ENCODE results near the gene DMRT3. TPM values are rescaled to one million over a fixed set of nuclear protein-coding genes. Genes with fewer than 3 reads are reported as not detected.
"Not testable (repeated sequence)": the region's sequence is repeated elsewhere in the genome, so short reads cannot be mapped to it uniquely, and the experiment has no call there.

Gene DMRT3
- total RNA-seq, 1 donor from 2014 or later = 0.41 TPM

- Histone ChIP-seq H4K20me1 (ENCODE audit: low read depth) (no peaks in the 10 kb centered on the region), H3K4me2 (no peak overlapping the region), H3K9me3 (ENCODE audit: low read depth) (no peaks in the 10 kb centered on the region), H3K27me3 (peaks cover 25% of the 10 kb centered on the region), H3F3A (ENCODE audit: low read depth) (peaks cover 8% of the 10 kb centered on the region), H3K27ac (no peak overlapping the region), H3K79me2 (ENCODE audit: low read depth) (no peaks in the 10 kb centered on the region), H3K4me1 (no peaks in the 10 kb centered on the region), H3K9ac (no peak overlapping the region), H2AFZ (replicated peaks) (no peak overlapping the region), H3K36me3 (no peaks in the 10 kb centered on the region), H3K4me3 (no peak overlapping the region)
- peaks cover 8% of the 10 kb centered on the region for H3K27me3 Mint-ChIP-seq (ENCODE audit: insufficient read depth, low read depth)
- no peak overlapping the region for H3K27ac Mint-ChIP-seq
- H3K4me3 Mint-ChIP-seq = no peak overlapping the region
- peaks cover 3% of the 10 kb centered on the region for H3K36me3 Mint-ChIP-seq
- H3K9me3 Mint-ChIP-seq = peaks cover 9% of the 10 kb centered on the region
- H3K4me1 Mint-ChIP-seq = no peaks in the 10 kb centered on the region
- DNase-seq (ENCODE audit: low spot score) = no peak
- TF ChIP-seq EZH2phosphoT487 (IDR thresholded peaks at IDR 0.05) (no peak), CTCF (IDR thresholded peaks at IDR 0.05) (no peak), EZH2 (IDR thresholded peaks at IDR 0.05) (no peak)
These were observed 19.3 kb downstream of the DMRT3 start for GRCh38 chr9:995781-996180.

- not testable (repeated sequence) for H3K9ac ChIP-seq; H3K9me3 Mint-ChIP-seq; H3K4me1 ChIP-seq; H3K4me3 Mint-ChIP-seq; H3K9me3 ChIP-seq (ENCODE audit: low read depth); H2AFZ ChIP-seq (replicated peaks); H3K36me3 Mint-ChIP-seq; H3K4me3 ChIP-seq; H3F3A ChIP-seq (ENCODE audit: low read depth); H3K4me2 ChIP-seq; H3K27me3 Mint-ChIP-seq (ENCODE audit: insufficient read depth, low read depth); H3K27ac Mint-ChIP-seq; H3K4me1 Mint-ChIP-seq; H3K27ac ChIP-seq; H4K20me1 ChIP-seq (ENCODE audit: low read depth); H3K27me3 ChIP-seq; H3K79me2 ChIP-seq (ENCODE audit: low read depth); H3K36me3 ChIP-seq
- peak; percentile 18 for DNase-seq (ENCODE audit: low spot score)
- peak; percentile 60 for TF ChIP-seq CTCF (IDR thresholded peaks at IDR 0.05)
These were observed 22.1 kb downstream of the DMRT3 start for GRCh38 chr9:998299-999110.

- Mint-ChIP-seq H3K9me3 (peaks cover 9% of the 10 kb centered on the region), H3K27me3 (ENCODE audit: insufficient read depth, low read depth) (peaks cover 3% of the 10 kb centered on the region), H3K36me3 (no peaks in the 10 kb centered on the region), H3K4me1 (no peaks in the 10 kb centered on the region), H3K27ac (no peak overlapping the region), H3K4me3 (no peak overlapping the region)
- Histone ChIP-seq H3K4me1 (no peaks in the 10 kb centered on the region), H2AFZ (replicated peaks) (no peak overlapping the region), H3K9me3 (ENCODE audit: low read depth) (no peaks in the 10 kb centered on the region), H3K4me3 (no peak overlapping the region), H3K36me3 (no peaks in the 10 kb centered on the region), H3K27ac (no peak overlapping the region), H3K27me3 (peaks cover 2% of the 10 kb centered on the region), H3F3A (ENCODE audit: low read depth) (peaks cover 8% of the 10 kb centered on the region), H3K4me2 (no peak overlapping the region), H4K20me1 (ENCODE audit: low read depth) (no peaks in the 10 kb centered on the region), H3K79me2 (ENCODE audit: low read depth) (no peaks in the 10 kb centered on the region), H3K9ac (no peak overlapping the region)
- TF ChIP-seq CTCF (IDR thresholded peaks at IDR 0.05) (no peak), EZH2phosphoT487 (IDR thresholded peaks at IDR 0.05) (no peak), EZH2 (IDR thresholded peaks at IDR 0.05) (no peak)
- DNase-seq (ENCODE audit: low spot score) = no peak
These were observed 25.4 kb downstream of the DMRT3 start for GRCh38 chr9:1001838-1002237.
